Neural progenitor cell (in vitro differentiated cells): ENCODE results near the gene OTOP3. TPM values are rescaled to one million over a fixed set of nuclear protein-coding genes. Genes with fewer than 3 reads are reported as not detected.
"Not testable (repeated sequence)": the region's sequence is repeated elsewhere in the genome, so short reads cannot be mapped to it uniquely, and the experiment has no call there.

Experiments
- DNase-seq: peaks from one replicate; pipeline ENCODE4 v3.0.0-alpha.2; 2016; ENCODE audit warnings: low spot score
- H2AFZ ChIP-seq: fragments of 200-600 bp; sonication (generic); replicated peaks from 2 replicates; pipeline ENCODE4 v1.6.1; 2016; ENCODE audit warnings: antibody characterized with exemption
- H3F3A ChIP-seq: fragments of 200-600 bp; sonication (generic); 2 replicates; pipeline ENCODE4 v1.6.1; 2016; ENCODE audit warnings: antibody characterized with exemption, low read depth
- H3K27ac ChIP-seq: fragments of 200-600 bp; sonication (generic); 2 replicates; pipeline ENCODE4 v1.5.1; 2016; ENCODE audit warnings: mild to moderate bottlenecking
- H3K27me3 ChIP-seq: fragments of 200-600 bp; sonication (generic); 2 replicates; pipeline ENCODE4 v1.6.1; 2016; ENCODE audit warnings: mild to moderate bottlenecking, moderate library complexity
- H3K36me3 ChIP-seq: fragments of 200-600 bp; sonication (generic); 2 replicates; pipeline ENCODE4 v1.5.1; 2016
- H3K4me1 ChIP-seq: fragments of 200-600 bp; sonication (generic); 2 replicates; pipeline ENCODE4 v1.6.1; 2016; ENCODE audit warnings: mixed run types
- H3K4me2 ChIP-seq: fragments of 200-600 bp; sonication (generic); 2 replicates; pipeline ENCODE4 v1.6.1; 2016
- H3K4me3 ChIP-seq: fragments of 200-600 bp; sonication (generic); 2 replicates; pipeline ENCODE4 v1.5.1; 2016
- H3K79me2 ChIP-seq: fragments of 200-600 bp; sonication (generic); 2 replicates; pipeline ENCODE4 v1.6.1; 2016; ENCODE audit warnings: low read depth
- H3K9ac ChIP-seq: fragments of 200-600 bp; sonication (generic); 2 replicates; pipeline ENCODE4 v1.6.1; 2016
- H3K9me3 ChIP-seq: fragments of 200-600 bp; sonication (generic); 2 replicates; pipeline ENCODE4 v1.5.1; 2016; ENCODE audit warnings: low read depth
- H4K20me1 ChIP-seq: fragments of 200-600 bp; sonication (generic); 2 replicates; pipeline ENCODE4 v1.6.1; 2016; ENCODE audit warnings: low read depth
- H3K27ac Mint-ChIP-seq: 3 replicates; pipeline ENCODE4 v1.8.0; 2021; ENCODE audit warnings: mixed read lengths
- H3K27me3 Mint-ChIP-seq: 2 replicates; pipeline ENCODE4 v1.8.0; 2022; ENCODE audit warnings: low read depth, mild to moderate bottlenecking, inconsistent platforms, moderate library complexity, mixed read lengths; ENCODE audit not compliant: insufficient read depth
- H3K36me3 Mint-ChIP-seq: 3 replicates; pipeline ENCODE4 v1.8.0; 2021; ENCODE audit warnings: mixed read lengths
- H3K4me1 Mint-ChIP-seq: 3 replicates; pipeline ENCODE4 v1.8.0; 2021; ENCODE audit warnings: mixed read lengths
- H3K4me3 Mint-ChIP-seq: 3 replicates; pipeline ENCODE4 v1.8.0; 2021; ENCODE audit warnings: mild to moderate bottlenecking, moderate library complexity, mixed read lengths
- H3K9me3 Mint-ChIP-seq: 3 replicates; pipeline ENCODE4 v1.8.0; 2020; ENCODE audit warnings: mixed read lengths
- EZH2 ChIP-seq: fragments of 200-600 bp; sonication (generic); IDR thresholded peaks from 2 replicates; pipeline ENCODE4 v1.6.1; 2017; ENCODE audit warnings: antibody characterized with exemption, mild to moderate bottlenecking, moderate library complexity
- EZH2phosphoT487 ChIP-seq: fragments of 200-600 bp; sonication (generic); IDR thresholded peaks from 2 replicates; pipeline ENCODE4 v1.6.1; 2017; ENCODE audit warnings: antibody characterized with exemption
- total RNA-seq: library from RNA; depleted of rRNA; stranded (reverse); fragments of >200 nt; gene quantifications from 2 replicates; pipeline ENCODE4 v1.2.3, GENCODE V29; 2015; ENCODE audit warnings: low replicate concordance
- TF ChIP-seq, protein P1 (sequence below): fragments of 200-600 bp; sonication (generic); IDR thresholded peaks from 2 replicates; pipeline ENCODE4 v1.5.1; 2017; ENCODE audit warnings: antibody characterized with exemption, mild to moderate bottlenecking

The OTOP3 gene
- total RNA-seq, 1 donor from 2014 or later = not detected

DNA sequence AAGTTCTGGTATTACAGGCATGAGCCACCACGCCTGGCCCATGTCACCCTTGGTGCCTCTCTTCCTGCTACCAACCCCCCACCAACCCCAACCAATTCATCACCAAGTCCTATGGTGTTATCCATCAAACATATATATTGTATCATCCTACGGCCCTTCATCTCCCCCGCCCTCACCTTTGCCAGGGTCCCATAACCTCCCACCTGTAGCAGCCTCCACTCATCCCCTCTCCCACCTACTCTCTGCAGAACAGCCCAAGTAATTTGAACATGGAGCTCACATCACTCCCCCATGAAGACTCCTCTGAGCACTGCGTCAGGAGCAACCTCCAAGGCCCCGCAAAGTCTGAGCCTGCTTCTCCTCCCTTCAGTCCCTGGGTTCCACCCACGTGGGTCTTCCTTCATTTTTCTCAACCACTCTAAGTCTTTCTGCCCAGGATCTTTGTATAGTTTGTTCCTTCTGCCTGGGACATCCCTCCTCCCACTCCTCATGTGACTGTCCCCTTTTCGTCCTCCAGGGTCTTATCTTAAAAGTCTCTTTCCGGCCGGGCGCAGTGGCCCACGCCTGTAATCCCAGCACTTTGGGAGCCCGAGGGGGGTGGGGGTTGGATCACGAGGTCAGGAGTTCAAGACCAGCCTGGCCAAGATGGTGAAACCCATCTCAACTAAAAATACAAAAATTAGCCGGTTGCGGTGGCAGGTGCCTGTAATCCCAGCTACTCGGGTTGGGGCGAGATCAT lies 43.9 kb downstream of the OTOP3 start:
- Histone ChIP-seq H3K27me3 (peaks cover 42% of the 10 kb centered on the region), H3K9ac (no peak overlapping the region), H3K79me2 (no peaks in the 10 kb centered on the region), H3K4me1 (peaks cover 3% of the 10 kb centered on the region), H4K20me1 (no peaks in the 10 kb centered on the region), H3K9me3 (no peaks in the 10 kb centered on the region), H2AFZ (no peak overlapping the region), H3K4me3 (no peak overlapping the region), H3F3A (peaks cover 10% of the 10 kb centered on the region), H3K27ac (no peak overlapping the region), H3K36me3 (no peaks in the 10 kb centered on the region), H3K4me2 (no peak overlapping the region)
- no peak overlapping the region for H3K27ac Mint-ChIP-seq
- no peaks in the 10 kb centered on the region for H3K9me3 Mint-ChIP-seq
- H3K27me3 Mint-ChIP-seq = peaks cover 20% of the 10 kb centered on the region
- H3K4me1 Mint-ChIP-seq = peaks cover 11% of the 10 kb centered on the region
- peak overlapping the region; percentile 19 for H3K4me3 Mint-ChIP-seq
- TF ChIP-seq, protein P1, sequence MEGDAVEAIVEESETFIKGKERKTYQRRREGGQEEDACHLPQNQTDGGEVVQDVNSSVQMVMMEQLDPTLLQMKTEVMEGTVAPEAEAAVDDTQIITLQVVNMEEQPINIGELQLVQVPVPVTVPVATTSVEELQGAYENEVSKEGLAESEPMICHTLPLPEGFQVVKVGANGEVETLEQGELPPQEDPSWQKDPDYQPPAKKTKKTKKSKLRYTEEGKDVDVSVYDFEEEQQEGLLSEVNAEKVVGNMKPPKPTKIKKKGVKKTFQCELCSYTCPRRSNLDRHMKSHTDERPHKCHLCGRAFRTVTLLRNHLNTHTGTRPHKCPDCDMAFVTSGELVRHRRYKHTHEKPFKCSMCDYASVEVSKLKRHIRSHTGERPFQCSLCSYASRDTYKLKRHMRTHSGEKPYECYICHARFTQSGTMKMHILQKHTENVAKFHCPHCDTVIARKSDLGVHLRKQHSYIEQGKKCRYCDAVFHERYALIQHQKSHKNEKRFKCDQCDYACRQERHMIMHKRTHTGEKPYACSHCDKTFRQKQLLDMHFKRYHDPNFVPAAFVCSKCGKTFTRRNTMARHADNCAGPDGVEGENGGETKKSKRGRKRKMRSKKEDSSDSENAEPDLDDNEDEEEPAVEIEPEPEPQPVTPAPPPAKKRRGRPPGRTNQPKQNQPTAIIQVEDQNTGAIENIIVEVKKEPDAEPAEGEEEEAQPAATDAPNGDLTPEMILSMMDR = no peak
- TF ChIP-seq EZH2phosphoT487 (no peak), EZH2 (no peak)
- no peak for DNase-seq
- H3K36me3 Mint-ChIP-seq = no peaks in the 10 kb centered on the region

DNA sequence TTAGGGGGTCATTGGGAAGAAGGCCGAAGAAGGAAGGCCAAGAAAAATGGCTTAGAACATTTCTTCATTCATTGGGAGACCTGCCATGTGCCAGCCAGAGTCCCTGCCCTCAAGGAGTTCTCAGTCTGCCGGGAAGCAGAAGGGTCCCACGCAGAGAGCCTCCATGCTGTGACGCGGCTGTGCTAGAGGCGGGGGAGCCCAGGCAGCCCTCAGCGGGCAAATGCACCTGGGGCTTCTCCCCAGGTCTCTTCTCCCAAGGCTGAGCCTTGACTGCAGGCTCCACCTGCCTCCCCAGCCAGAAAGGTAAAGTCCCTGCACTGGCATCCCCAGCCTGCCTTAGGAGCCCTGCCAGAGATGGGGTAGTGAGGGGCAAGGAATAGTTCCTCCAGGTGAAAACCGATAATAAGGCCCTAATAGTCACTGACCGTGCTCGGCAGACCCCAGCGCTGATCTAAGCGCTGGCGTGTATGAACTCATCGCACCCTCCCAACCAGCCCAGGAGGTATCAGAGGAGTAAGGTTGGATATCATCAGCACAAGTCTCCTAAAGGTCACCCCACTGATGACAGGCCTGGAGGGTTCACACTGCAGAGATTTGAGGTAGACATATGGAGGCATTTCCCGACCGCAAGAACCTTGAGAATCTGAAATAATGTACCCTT lies 45.8 kb downstream of the OTOP3 start:
- peaks cover 18% of the 10 kb centered on the region for H3K27me3 Mint-ChIP-seq
- Histone ChIP-seq H3K27me3 (peaks cover 24% of the 10 kb centered on the region), H3K4me1 (peaks cover 3% of the 10 kb centered on the region), H4K20me1 (no peaks in the 10 kb centered on the region), H3K4me3 (peak overlapping the region; percentile 59), H3K79me2 (no peaks in the 10 kb centered on the region), H2AFZ (peak overlapping the region; percentile 74), H3K36me3 (no peaks in the 10 kb centered on the region), H3K9ac (no peak overlapping the region), H3F3A (peaks cover 12% of the 10 kb centered on the region), H3K9me3 (no peaks in the 10 kb centered on the region), H3K27ac (no peak overlapping the region), H3K4me2 (peak overlapping the region; percentile 89)
- no peak for DNase-seq
- peak overlapping the region; percentile 80 for H3K27ac Mint-ChIP-seq
- H3K36me3 Mint-ChIP-seq = no peaks in the 10 kb centered on the region
- H3K9me3 Mint-ChIP-seq = no peaks in the 10 kb centered on the region
- H3K4me3 Mint-ChIP-seq = peak overlapping the region; percentile 90
- H3K4me1 Mint-ChIP-seq = peaks cover 10% of the 10 kb centered on the region
- TF ChIP-seq, protein P1 = no peak
- TF ChIP-seq EZH2 = no peak
- TF ChIP-seq EZH2phosphoT487 = no peak

DNA sequence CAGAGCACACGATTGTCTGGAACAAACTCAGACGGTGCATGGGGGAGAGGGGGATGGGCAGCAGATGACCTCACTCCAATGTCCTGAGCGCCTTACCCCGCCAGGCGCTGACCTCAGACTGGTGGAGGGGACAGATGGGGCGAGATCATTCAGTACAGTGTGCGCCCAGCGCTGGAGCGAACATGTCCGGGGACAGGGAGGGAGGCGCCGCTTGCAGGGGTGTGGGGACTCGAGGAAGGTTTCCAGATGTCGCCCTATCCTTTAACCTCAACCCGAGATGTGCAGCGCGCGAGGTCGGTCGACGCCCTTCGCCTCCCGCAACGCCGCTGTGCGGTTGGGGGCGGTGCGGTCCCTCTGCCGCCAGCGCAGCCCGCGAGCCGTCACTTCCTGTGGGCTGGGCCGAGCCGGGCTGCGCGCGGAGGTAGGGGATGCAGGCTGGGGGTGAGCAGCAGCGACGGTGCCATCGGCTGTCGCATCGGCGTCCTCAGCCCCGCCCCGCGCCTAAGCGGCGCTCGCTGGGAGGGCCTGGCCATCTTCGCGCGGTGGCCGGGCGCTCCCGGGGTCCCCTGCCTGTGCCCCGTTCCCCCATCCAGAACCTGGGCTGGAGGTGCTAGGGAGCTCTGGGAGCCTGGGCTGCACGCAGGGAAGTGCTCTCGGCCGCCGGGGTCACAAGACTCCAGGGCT lies 46.4 kb downstream of the OTOP3 start:
- Histone ChIP-seq H3K9me3 (no peaks in the 10 kb centered on the region), H3K27me3 (peaks cover 23% of the 10 kb centered on the region), H3F3A (peaks cover 19% of the 10 kb centered on the region), H3K4me1 (peaks cover 3% of the 10 kb centered on the region), H3K27ac (no peak overlapping the region), H2AFZ (peak overlapping the region; percentile 74), H3K4me3 (peak overlapping the region; percentile 59), H3K79me2 (no peaks in the 10 kb centered on the region), H4K20me1 (no peaks in the 10 kb centered on the region), H3K4me2 (peak overlapping the region; percentile 89), H3K9ac (no peak overlapping the region), H3K36me3 (no peaks in the 10 kb centered on the region)
- H3K36me3 Mint-ChIP-seq = no peaks in the 10 kb centered on the region
- no peak for TF ChIP-seq EZH2phosphoT487
- TF ChIP-seq EZH2 = peak; percentile 39
- TF ChIP-seq, protein P1 = peak; percentile 16
- H3K9me3 Mint-ChIP-seq = no peaks in the 10 kb centered on the region
- H3K4me1 Mint-ChIP-seq = peaks cover 11% of the 10 kb centered on the region
- peak overlapping the region; percentile 80 for H3K27ac Mint-ChIP-seq
- H3K4me3 Mint-ChIP-seq = peak overlapping the region; percentile 90
- peak; percentile 95 for DNase-seq
- H3K27me3 Mint-ChIP-seq = peaks cover 15% of the 10 kb centered on the region

DNA sequence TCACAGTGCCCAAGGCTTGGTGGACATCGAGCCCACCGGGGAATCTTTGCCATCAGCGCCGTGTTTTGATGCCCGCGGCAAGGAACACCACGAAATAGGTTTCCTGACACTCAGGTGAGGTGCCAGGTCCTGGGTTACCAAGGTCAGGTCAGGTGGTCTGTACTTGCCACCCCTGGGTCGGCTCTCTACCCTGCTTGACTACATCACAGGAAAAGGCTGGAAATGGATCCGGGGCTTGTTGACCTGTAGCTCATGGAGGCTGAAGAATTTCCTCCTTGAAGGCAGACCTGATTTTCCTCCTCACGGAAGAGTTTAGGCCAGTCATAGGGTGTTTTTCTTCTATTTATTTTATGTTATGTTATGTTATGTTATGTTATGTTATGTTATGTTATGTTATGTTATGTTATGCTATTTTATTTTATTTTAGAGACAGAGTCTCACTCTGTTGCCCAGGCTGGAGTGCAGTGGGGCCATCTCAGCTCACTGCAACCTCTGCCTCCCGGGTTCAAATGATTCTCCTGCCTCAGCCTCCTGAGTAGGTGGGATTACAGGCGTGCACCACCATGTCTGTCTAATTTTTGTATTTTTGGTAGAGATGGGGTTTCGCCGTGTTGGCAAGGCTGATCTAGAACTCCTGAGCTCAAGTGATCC lies 47.1 kb downstream of the OTOP3 start:
- H3K9ac ChIP-seq, H3K9me3 ChIP-seq, H4K20me1 ChIP-seq, H3K9me3 Mint-ChIP-seq, H3K27ac ChIP-seq, H3K36me3 ChIP-seq, H3K36me3 Mint-ChIP-seq, H3K4me1 ChIP-seq, H3K79me2 ChIP-seq: not testable (repeated sequence)
- DNase-seq = peak; percentile 40
- H3F3A ChIP-seq = peaks cover 20% of the 10 kb centered on the region
- peak overlapping the region; percentile 89 for H3K4me2 ChIP-seq
- H3K4me3 ChIP-seq = peak overlapping the region; percentile 59
- peaks cover 15% of the 10 kb centered on the region for H3K27me3 Mint-ChIP-seq
- H3K4me1 Mint-ChIP-seq = peaks cover 13% of the 10 kb centered on the region
- peaks cover 16% of the 10 kb centered on the region for H3K27me3 ChIP-seq
- peak overlapping the region; percentile 63 for H3K27ac Mint-ChIP-seq
- H2AFZ ChIP-seq = peak overlapping the region; percentile 74
- H3K4me3 Mint-ChIP-seq = peak overlapping the region; percentile 90
